Subcutaneous abdominal adipose tissue (tissue), 5 donors: ENCODE results near the gene SLITRK5.

Experiments
- H3K27ac ChIP-seq: one replicate; pipeline ENCODE4 v1.7.0; 2013; ENCODE audit warnings: low read depth, mild to moderate bottlenecking, inconsistent platforms, low read length, moderate library complexity
- H3K27me3 ChIP-seq, 5 donors: one replicate each; pipeline ENCODE4 v1.7.0; 2013; ENCODE audit warnings: low read length in 5 of 5, inconsistent platforms in 1 of 5; ENCODE audit not compliant: control insufficient read depth in 5 of 5, insufficient read depth in 4 of 5
- H3K36me3 ChIP-seq, 5 donors: one replicate each; pipeline ENCODE4 v1.7.0; 2013; ENCODE audit warnings: low read length in 5 of 5; ENCODE audit not compliant: control insufficient read depth in 5 of 5, insufficient read depth in 5 of 5
- H3K4me1 ChIP-seq, 5 donors: one replicate each; pipeline ENCODE4 v1.7.0; 2013; ENCODE audit warnings: low read length in 5 of 5, mild to moderate bottlenecking in 3 of 5, moderate library complexity in 1 of 5; ENCODE audit not compliant: control insufficient read depth in 5 of 5, insufficient read depth in 5 of 5
- H3K4me3 ChIP-seq, 5 donors: one replicate each; pipeline ENCODE4 v1.7.0; 2013; ENCODE audit warnings: low read length in 5 of 5, low read depth in 1 of 5
- H3K9ac ChIP-seq, 5 donors: one replicate each; pipeline ENCODE4 v1.7.0; 2013; ENCODE audit warnings: low read length in 5 of 5, mild to moderate bottlenecking in 4 of 5, moderate library complexity in 3 of 5
- H3K9me3 ChIP-seq, 5 donors: one replicate each; pipeline ENCODE4 v1.7.0; 2013; ENCODE audit warnings: low read length in 5 of 5; ENCODE audit not compliant: control insufficient read depth in 5 of 5
- donor health status: healthy.
- donor health status: healthy.
- donor health status: healthy.
- donor health status: healthy.
- donor health status: healthy.

SLITRK5 gene

GRCh38 chr13:87709947-87710346, 38.8 kb downstream of the SLITRK5 start:
- no peaks in the 10 kb centered on the region for H3K27me3 ChIP-seq

DNA sequence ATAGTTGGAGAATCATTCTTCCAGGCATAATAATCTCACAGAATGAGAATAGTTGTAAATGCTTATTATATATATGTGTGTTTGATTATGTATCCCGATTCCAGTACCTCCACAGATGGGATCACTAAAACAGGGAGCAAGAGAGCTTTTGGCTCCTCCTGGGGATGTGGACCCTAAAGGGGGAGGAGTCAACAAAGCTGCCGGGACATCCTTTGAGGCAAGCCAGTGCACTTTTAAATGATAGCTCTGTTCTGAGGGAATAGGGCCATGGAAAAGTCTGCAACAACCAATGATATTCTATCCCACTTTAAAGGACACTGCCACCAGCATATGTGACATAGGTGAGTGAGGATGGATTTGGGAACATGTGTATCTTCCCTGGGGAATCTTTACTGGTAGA, 40.8 kb downstream of the SLITRK5 start:
- Histone ChIP-seq H3K9me3 (no peaks in the 10 kb centered on the region), H3K4me3 (no peak overlapping the region), H3K27ac (no peak overlapping the region), H3K27me3 (no peaks in the 10 kb centered on the region), H3K9ac (no peak overlapping the region), H3K4me1 (no peaks in the 10 kb centered on the region), H3K36me3 (no peaks in the 10 kb centered on the region)

More at GRCh38 chr13:87709947-87710346, 38.8 kb downstream of the SLITRK5 start:
- Histone ChIP-seq H3K4me3 (no peak overlapping the region), H3K4me1 (no peaks in the 10 kb centered on the region), H3K9me3 (no peaks in the 10 kb centered on the region), H3K36me3 (no peaks in the 10 kb centered on the region), H3K27ac (no peak overlapping the region), H3K9ac (no peak overlapping the region)
